Mucosa of descending colon (tissue), 3 donors: ENCODE data around the gene USP10. TPM values are rescaled to one million over a fixed set of nuclear protein-coding genes. Genes with fewer than 3 reads are reported as not detected.
A peak's percentile ranks its signal among the peaks of the same experiment; 100 is the strongest.
"Not testable (repeated sequence)": the region's sequence is repeated elsewhere in the genome, so short reads cannot be mapped to it uniquely, and the experiment has no call there.

Experiments used
- ATAC-seq: fragments of 200-7000 bp; cut with Tn5 transposase; one replicate; pipeline ENCODE4 v1.9.1; 2020; ENCODE audit warnings: mild to moderate bottlenecking, moderate library complexity
- DNase-seq, 3 donors: peaks; one replicate each; pipeline ENCODE4 v3.0.0-alpha.2; 2020
- H3K36me3 ChIP-seq: fragments of 200-600 bp; one replicate; pipeline ENCODE4 v1.8.0; 2021; ENCODE audit warnings: low read depth, mild to moderate bottlenecking
- H3K4me1 ChIP-seq: fragments of 200-600 bp; one replicate; pipeline ENCODE4 v1.8.0; 2021; ENCODE audit warnings: low read depth, mild to moderate bottlenecking
- H3K4me3 ChIP-seq: fragments of 200-600 bp; one replicate; pipeline ENCODE4 v1.8.0; 2021; ENCODE audit warnings: mild to moderate bottlenecking
- H3K9me3 ChIP-seq: fragments of 200-600 bp; one replicate; pipeline ENCODE4 v1.8.0; 2021; ENCODE audit warnings: mild to moderate bottlenecking
- intact Hi-C, 2 donors: fragments of 100-400 bp; cut with DNase I in 1 of 2; cut with micrococcal nuclease in 1 of 2; formaldehyde crosslinking; loops; one replicate each; pipeline versions ENCODE4 v1.11.0 to v1.11.1; 2022; cut with DNase I, micrococcal nuclease
- total RNA-seq, 3 donors: library from RNA; stranded (reverse); fragmentation: NEBNext Ultra II Directional in 2 of 3; extraction: Animal tissue kit (Norgen Biotek cat#: 25700) in 2 of 3; gene quantifications; one replicate each; pipeline versions ENCODE4 v1.2.1 to v1.2.4, GENCODE V29; 2021 to 2023
- TF ChIP-seq, protein P1 (sequence below): fragments of 200-600 bp; IDR thresholded peaks from one replicate; pipeline ENCODE4 v1.8.0; 2022; ENCODE audit warnings: antibody characterized with exemption, mild to moderate bottlenecking
- donor health status: DM: no; HTN: no; CAD: no; lungs with moderate emphysema.
- donor health status: DM: no; HTN: no; CAD: no.
- donor health status: DM: no; HTN: yes; CAD: no.

Gene USP10
- total RNA-seq, 3 donors from 2014 or later = 65.1 to 76.9 (median 72.4) TPM

DNA sequence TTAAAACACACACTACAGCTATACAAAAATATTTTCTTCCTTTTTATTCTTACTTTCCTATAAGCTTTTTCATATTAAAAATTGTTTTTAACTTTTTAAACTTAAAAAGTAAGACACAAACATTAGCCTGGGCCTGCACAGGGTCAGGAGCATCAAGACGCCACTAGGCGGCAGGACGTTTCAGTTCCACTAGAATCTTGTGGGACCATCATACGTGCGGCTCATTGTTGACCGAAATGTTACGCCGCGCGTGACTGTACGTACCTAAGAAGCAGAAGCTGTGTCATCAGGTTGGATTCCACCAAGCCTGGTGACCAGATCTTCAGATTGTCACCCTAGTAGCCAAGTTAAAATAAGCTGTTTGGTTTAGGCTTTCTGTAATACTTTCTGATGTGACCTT lies 47.1 kb downstream of the USP10 start:
- ATAC-seq = no peak
- intact Hi-C loops = no loop called here
- peaks cover 7% of the 10 kb centered on the region for H3K4me1 ChIP-seq
- no peak overlapping the region for H3K4me3 ChIP-seq
- H3K36me3 ChIP-seq = no peaks in the 10 kb centered on the region
- no peaks in the 10 kb centered on the region for H3K9me3 ChIP-seq
- no peak for DNase-seq
- TF ChIP-seq, protein P1, sequence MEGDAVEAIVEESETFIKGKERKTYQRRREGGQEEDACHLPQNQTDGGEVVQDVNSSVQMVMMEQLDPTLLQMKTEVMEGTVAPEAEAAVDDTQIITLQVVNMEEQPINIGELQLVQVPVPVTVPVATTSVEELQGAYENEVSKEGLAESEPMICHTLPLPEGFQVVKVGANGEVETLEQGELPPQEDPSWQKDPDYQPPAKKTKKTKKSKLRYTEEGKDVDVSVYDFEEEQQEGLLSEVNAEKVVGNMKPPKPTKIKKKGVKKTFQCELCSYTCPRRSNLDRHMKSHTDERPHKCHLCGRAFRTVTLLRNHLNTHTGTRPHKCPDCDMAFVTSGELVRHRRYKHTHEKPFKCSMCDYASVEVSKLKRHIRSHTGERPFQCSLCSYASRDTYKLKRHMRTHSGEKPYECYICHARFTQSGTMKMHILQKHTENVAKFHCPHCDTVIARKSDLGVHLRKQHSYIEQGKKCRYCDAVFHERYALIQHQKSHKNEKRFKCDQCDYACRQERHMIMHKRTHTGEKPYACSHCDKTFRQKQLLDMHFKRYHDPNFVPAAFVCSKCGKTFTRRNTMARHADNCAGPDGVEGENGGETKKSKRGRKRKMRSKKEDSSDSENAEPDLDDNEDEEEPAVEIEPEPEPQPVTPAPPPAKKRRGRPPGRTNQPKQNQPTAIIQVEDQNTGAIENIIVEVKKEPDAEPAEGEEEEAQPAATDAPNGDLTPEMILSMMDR = no peak

DNA sequence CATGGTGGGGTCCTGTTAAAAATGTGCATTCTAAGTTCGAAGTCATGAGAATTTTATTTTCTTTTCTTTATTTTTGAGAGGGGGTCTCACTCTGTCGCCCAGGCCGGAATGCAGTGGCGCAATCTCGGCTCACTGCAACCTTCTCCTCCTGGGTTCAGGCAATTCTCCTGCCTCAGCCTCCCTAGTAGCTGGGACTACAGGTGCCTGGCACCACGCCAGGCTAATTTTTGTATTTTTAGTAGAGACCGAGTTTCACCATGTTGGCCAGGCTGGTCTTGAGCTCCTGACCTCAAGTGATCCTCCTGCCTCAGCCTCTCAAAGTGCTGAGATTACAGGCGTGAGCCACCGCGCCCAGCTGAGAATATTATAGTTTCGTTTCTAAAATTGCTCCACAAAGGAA lies 48.4 kb downstream of the USP10 start:
- DNase-seq, H3K9me3 ChIP-seq, H3K4me1 ChIP-seq, H3K4me3 ChIP-seq, H3K36me3 ChIP-seq, ATAC-seq, intact Hi-C loops: not testable (repeated sequence)

DNA sequence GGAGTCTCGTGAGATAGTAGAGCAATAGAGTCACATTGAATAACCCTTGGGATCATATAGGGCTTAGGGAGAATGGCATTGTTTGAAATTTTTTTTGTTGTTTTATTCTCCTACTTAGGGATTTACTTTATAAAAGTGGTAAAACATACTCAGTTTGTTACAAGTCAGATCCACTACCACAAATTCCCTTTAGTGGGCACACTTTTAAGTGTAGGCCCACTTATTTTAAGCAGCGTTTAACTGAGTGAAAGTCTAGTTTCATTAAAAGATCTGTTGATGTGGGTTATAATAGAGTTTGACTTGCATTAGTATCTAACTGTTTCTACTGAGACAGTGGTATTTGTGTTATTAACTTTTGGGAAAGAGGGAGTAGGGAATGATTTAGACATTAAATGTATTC lies 49.3 kb downstream of the USP10 start:
- Histone ChIP-seq H3K9me3 (no peaks in the 10 kb centered on the region), H3K4me3 (no peak overlapping the region), H3K4me1 (peaks cover 7% of the 10 kb centered on the region), H3K36me3 (no peaks in the 10 kb centered on the region)
- ATAC-seq (no peak), DNase-seq (no peak)
- TF ChIP-seq, protein P1 = no peak
- intact Hi-C loops = no loop called here

DNA sequence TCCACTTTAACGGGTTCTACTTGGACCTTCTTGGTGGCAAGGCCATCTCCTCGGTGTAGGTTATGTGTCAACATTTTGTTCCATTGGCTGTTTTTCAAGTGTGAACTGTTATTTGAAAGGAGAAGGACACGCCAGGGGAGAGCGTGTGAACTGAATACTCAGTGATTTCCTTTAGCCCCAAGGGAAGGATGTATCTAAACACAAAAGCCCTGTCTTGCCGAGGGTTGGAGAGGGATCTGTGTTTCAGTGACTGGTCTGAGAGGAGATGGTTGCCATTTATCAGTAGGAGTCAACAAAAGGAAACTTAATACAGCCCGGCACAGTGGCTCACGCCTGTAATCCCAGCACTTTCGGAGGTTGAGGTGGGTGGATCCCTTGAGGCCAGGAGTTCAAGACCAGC lies 50.0 kb downstream of the USP10 start:
- TF ChIP-seq, protein P1 = no peak
- intact Hi-C loops = loop anchor here (5.0 kb wide), 2 partner anchors 202 to 222 kb away; no protein-coding TSS in a partner anchor
- Histone ChIP-seq H3K4me1 (peaks cover 7% of the 10 kb centered on the region), H3K9me3 (no peaks in the 10 kb centered on the region), H3K4me3 (no peak overlapping the region), H3K36me3 (no peaks in the 10 kb centered on the region)
- no peak for ATAC-seq
- DNase-seq = no peak

DNA sequence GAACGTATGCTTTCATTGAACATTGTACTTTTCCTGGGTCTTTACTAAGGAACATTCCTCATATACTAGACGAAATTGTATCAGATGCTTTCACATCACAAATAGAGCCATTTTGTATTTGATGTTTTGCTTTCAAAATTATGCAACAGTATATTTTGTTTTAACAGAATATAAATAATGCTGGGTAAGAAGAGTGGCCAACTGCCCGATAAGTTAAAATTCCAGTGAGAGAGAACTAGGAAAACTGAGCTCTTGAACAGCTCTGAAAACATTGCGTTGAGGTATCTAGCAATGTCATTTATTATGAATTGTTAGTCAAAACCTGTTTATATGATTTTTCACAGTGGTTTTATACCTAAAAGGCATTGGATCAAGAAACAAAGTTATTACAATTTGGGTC lies 50.8 kb downstream of the USP10 start:
- no peak for DNase-seq
- Histone ChIP-seq H3K9me3 (no peaks in the 10 kb centered on the region), H3K36me3 (no peaks in the 10 kb centered on the region), H3K4me3 (no peak overlapping the region), H3K4me1 (peaks cover 7% of the 10 kb centered on the region)
- intact Hi-C loops = loop anchor here (5.0 kb wide), 2 partner anchors 202 to 222 kb away; no protein-coding TSS in a partner anchor
- TF ChIP-seq, protein P1 = no peak
- ATAC-seq = no peak

DNA sequence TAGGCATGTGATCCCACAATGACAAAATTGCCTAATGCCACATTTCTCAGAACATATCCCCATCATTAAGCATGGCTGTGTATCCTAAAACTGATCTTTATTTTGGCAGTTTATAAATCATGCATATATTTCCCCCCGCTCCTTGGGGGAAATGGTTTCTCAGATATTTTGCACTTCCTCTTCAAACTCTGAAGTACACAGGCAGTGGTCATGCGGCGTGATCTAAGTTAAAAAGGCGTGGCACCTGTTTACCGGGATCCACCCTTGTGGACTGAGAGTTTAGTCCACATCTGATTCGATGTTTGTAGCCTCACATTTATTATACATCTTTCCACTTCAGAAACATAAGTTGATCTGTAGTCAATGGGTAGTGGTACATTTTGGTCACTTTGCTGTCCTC lies 51.4 kb downstream of the USP10 start:
- H3K4me3 ChIP-seq = no peak overlapping the region
- peak in 2 of 3 donors; percentile 47 to 72 for DNase-seq
- intact Hi-C loops = loop anchor here (5.0 kb wide), 2 partner anchors 201 to 221 kb away; no protein-coding TSS in a partner anchor
- peak; percentile 67 for ATAC-seq
- TF ChIP-seq, protein P1 = no peak
- no peaks in the 10 kb centered on the region for H3K36me3 ChIP-seq
- peaks cover 7% of the 10 kb centered on the region for H3K4me1 ChIP-seq
- no peaks in the 10 kb centered on the region for H3K9me3 ChIP-seq
